OCI-LY1 (cell line): ENCODE measurements around the gene WDR35.

Experiments used
- H2AFZ ChIP-seq: fragments of 200-600 bp; sonication (generic), shearing (Covaris generic); 2 replicates; pipeline ENCODE4 v1.6.0; 2014; ENCODE audit warnings: antibody characterized with exemption, mild to moderate bottlenecking, low read length
- H3F3A ChIP-seq: fragments of 200-600 bp; sonication (generic), shearing (Covaris generic); 2 replicates; pipeline ENCODE4 v1.6.0; 2014; ENCODE audit warnings: mild to moderate bottlenecking, antibody characterized with exemption, low read length, moderate library complexity; ENCODE audit not compliant: insufficient read depth
- H3K27ac ChIP-seq: fragments of 200-600 bp; sonication (generic); 2 replicates; pipeline ENCODE4 v1.5.1; 2014; ENCODE audit warnings: low read length, mixed run types, mild to moderate bottlenecking, low read depth; ENCODE audit not compliant: poor library complexity, severe bottlenecking
- H3K27me3 ChIP-seq: fragments of 200-600 bp; sonication (generic); 2 replicates; pipeline ENCODE4 v1.6.0; 2014; ENCODE audit warnings: antibody characterized with exemption, mild to moderate bottlenecking, low read length, moderate library complexity; ENCODE audit not compliant: insufficient read depth
- H3K36me3 ChIP-seq: fragments of 200-600 bp; sonication (generic); 2 replicates; pipeline ENCODE4 v1.6.1; 2014; ENCODE audit warnings: mild to moderate bottlenecking, antibody characterized with exemption, low read length, moderate library complexity, mixed read lengths; ENCODE audit not compliant: insufficient read depth
- H3K4me1 ChIP-seq: fragments of 200-600 bp; sonication (generic); 2 replicates; pipeline ENCODE4 v1.5.1; 2014; ENCODE audit warnings: mild to moderate bottlenecking, low read length, moderate library complexity; ENCODE audit not compliant: insufficient read depth, severe bottlenecking
- H3K4me2 ChIP-seq: fragments of 200-600 bp; sonication (generic), shearing (Covaris generic); 2 replicates; pipeline ENCODE4 v1.6.1; 2014; ENCODE audit warnings: low read length
- H3K4me3 ChIP-seq: fragments of 200-600 bp; sonication (generic); 2 replicates; pipeline ENCODE4 v1.5.1; 2014; ENCODE audit warnings: low read length, low read depth, mild to moderate bottlenecking, mixed read lengths; ENCODE audit not compliant: poor library complexity, severe bottlenecking
- H3K79me2 ChIP-seq: fragments of 200-600 bp; shearing (Covaris generic); 2 replicates; pipeline ENCODE4 v1.6.1; 2016; ENCODE audit warnings: mixed run types, low read length, mixed read lengths; ENCODE audit not compliant: insufficient read depth
- H3K9ac ChIP-seq: fragments of 200-600 bp; sonication (generic), shearing (Covaris generic); 2 replicates; pipeline ENCODE4 v1.6.1; 2014; ENCODE audit warnings: mild to moderate bottlenecking, low read length, mixed read lengths
- H3K9me2 ChIP-seq: fragments of 200-600 bp; sonication (generic), shearing (Covaris generic); 2 replicates; pipeline ENCODE4 v1.6.1; 2014; ENCODE audit warnings: low read depth, mild to moderate bottlenecking, low read length, mixed read lengths
- H3K9me3 ChIP-seq: fragments of 200-600 bp; shearing (Covaris generic); 2 replicates; pipeline ENCODE4 v1.6.1; 2014; ENCODE audit warnings: low read length, mixed read lengths
- H4K20me1 ChIP-seq: fragments of 200-600 bp; sonication (generic), shearing (Covaris generic); 2 replicates; pipeline ENCODE4 v1.6.0; 2016; ENCODE audit warnings: mild to moderate bottlenecking, low read length; ENCODE audit not compliant: insufficient read depth
- CTCF ChIP-seq: fragments of 200-600 bp; sonication (generic), shearing (Covaris generic); IDR thresholded peaks from 2 replicates; pipeline ENCODE4 v1.5.1; 2017; ENCODE audit warnings: mild to moderate bottlenecking, antibody characterized with exemption, low read length, moderate library complexity, mixed read lengths
- EZH2 ChIP-seq: fragments of 200-600 bp; sonication (generic), shearing (Covaris generic); IDR thresholded peaks from 2 replicates; pipeline ENCODE4 v1.8.0; 2017; ENCODE audit warnings: borderline replicate concordance, mixed run types, mild to moderate bottlenecking, antibody characterized with exemption, low read length, moderate library complexity, mixed read lengths

Gene WDR35

DNA sequence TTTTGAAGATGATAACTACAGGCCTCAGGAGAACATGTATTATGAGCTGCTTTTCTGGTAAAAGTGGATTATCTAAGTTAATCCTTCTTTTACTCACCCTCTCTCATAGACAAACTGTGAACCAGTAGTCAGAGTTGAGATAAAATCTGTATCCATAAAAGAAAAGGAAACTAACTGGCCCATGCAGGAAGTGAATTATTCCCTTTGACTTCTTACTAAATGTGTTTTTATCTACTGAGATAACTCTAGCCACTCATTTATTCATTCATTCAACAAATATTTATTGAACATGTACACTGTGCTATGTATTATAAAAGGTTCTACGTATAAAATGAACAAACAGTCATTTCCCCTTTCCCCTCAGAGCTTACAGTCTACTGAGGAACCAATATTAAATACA is 10.0 kb downstream of the WDR35 start:
- Histone ChIP-seq H3K9me3 (no peaks in the 10 kb centered on the region), H3K4me1 (no peaks in the 10 kb centered on the region), H3K4me3 (no peak overlapping the region), H3K36me3 (peaks cover 19% of the 10 kb centered on the region), H3K79me2 (no peaks in the 10 kb centered on the region), H4K20me1 (no peaks in the 10 kb centered on the region), H3K9ac (no peak overlapping the region), H3K27ac (no peak overlapping the region), H3K9me2 (no peaks in the 10 kb centered on the region), H3F3A (no peaks in the 10 kb centered on the region), H3K4me2 (no peak overlapping the region), H2AFZ (no peak overlapping the region), H3K27me3 (no peaks in the 10 kb centered on the region)
- TF ChIP-seq EZH2 = no peak
- no peak for TF ChIP-seq CTCF

DNA sequence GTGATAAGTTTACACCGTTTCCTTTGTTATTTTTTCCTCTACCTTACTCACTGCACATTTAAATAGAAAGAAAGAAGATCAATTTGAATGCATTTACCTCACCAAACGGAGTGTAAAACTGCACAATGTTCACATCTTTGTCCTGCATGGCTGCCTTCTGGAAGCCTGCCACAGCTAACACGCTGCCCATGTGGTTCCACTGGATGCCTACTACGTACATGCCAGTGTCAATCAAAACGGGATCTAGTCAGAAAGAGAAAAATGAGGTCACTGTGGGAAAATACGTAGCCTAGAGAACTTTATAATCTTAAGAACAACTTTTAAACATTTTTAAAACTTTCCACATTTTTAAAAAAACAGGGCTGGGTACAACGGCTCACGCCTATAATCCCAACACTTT is 16.4 kb downstream of the WDR35 start:
- no peaks in the 10 kb centered on the region for H4K20me1 ChIP-seq
- H3K9me2 ChIP-seq = no peaks in the 10 kb centered on the region
- H3K27ac ChIP-seq = no peak overlapping the region
- no peak for TF ChIP-seq CTCF
- no peak for TF ChIP-seq EZH2
- H3K79me2 ChIP-seq = no peaks in the 10 kb centered on the region
- no peaks in the 10 kb centered on the region for H3F3A ChIP-seq
- peaks cover 26% of the 10 kb centered on the region for H3K36me3 ChIP-seq
- H3K4me3 ChIP-seq = no peak overlapping the region
- H3K4me2 ChIP-seq = no peak overlapping the region
- no peaks in the 10 kb centered on the region for H3K27me3 ChIP-seq
- no peaks in the 10 kb centered on the region for H3K4me1 ChIP-seq
- no peak overlapping the region for H3K9ac ChIP-seq
- no peak overlapping the region for H2AFZ ChIP-seq
- H3K9me3 ChIP-seq = no peaks in the 10 kb centered on the region

DNA sequence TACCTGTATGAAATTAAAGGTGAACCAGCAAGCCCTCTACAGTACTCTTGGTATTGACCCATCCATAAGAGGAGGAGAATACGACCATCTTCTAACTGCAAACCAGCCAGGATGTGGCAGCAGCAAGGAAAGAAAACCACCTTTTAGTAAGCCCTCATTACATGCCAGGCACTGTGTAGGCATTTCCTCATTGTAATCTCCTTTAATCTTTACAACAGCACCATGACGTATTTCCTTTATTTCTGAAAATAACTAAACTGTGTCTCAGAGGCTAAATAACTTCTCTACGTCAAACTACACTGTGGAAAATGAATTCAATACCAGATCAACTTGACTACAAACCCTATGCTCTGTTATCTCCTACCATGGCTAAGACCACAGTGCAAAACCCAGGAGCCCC is 18.2 kb downstream of the WDR35 start:
- TF ChIP-seq CTCF (no peak), EZH2 (no peak)
- H3K79me2 ChIP-seq = no peaks in the 10 kb centered on the region
- H3K4me1 ChIP-seq = no peaks in the 10 kb centered on the region
- H3K9me3 ChIP-seq = no peaks in the 10 kb centered on the region
- no peak overlapping the region for H3K4me2 ChIP-seq
- H4K20me1 ChIP-seq = no peaks in the 10 kb centered on the region
- H3K9me2 ChIP-seq = no peaks in the 10 kb centered on the region
- H2AFZ ChIP-seq = no peak overlapping the region
- no peaks in the 10 kb centered on the region for H3F3A ChIP-seq
- H3K4me3 ChIP-seq = no peak overlapping the region
- H3K27ac ChIP-seq = no peak overlapping the region
- H3K9ac ChIP-seq = no peak overlapping the region
- H3K27me3 ChIP-seq = no peaks in the 10 kb centered on the region
- H3K36me3 ChIP-seq = peaks cover 14% of the 10 kb centered on the region
